Right lobe of liver (tissue), 6 donors: ENCODE results near the gene AURKAIP1. TPM values are rescaled to one million over a fixed set of nuclear protein-coding genes. Genes with fewer than 3 reads are reported as not detected.
A peak's percentile ranks its signal among the peaks of the same experiment; 100 is the strongest.

Experiments used
- ATAC-seq, 4 donors: fragments of 200-7000 bp; cut with Tn5 transposase; one replicate each; pipeline ENCODE4 v1.9.1; 2020; ENCODE audit warnings: mild to moderate bottlenecking in 4 of 4, moderate library complexity in 4 of 4
- DNase-seq, 3 donors: peaks; one replicate each; pipeline ENCODE4 v3.0.0-alpha.2; 2020
- H3K27ac ChIP-seq, 3 donors: fragments of 200-600 bp; one replicate each; pipeline ENCODE4 v1.8.0; 2022
- H3K27me3 ChIP-seq, 2 donors: fragments of 200-600 bp; one replicate each; pipeline ENCODE4 v1.8.0; 2022
- H3K36me3 ChIP-seq, 4 donors: fragments of 200-600 bp; sonication (generic) in 1 of 4; one replicate each; pipeline versions ENCODE4 v1.5.1 to v1.8.0; 2017 to 2022; ENCODE audit warnings: control low read depth in 1 of 4
- H3K4me1 ChIP-seq, 4 donors: fragments of 200-600 bp; sonication (generic) in 1 of 4; one replicate each; pipeline versions ENCODE4 v1.5.1 to v1.8.0; 2017 to 2022; ENCODE audit warnings: control low read depth in 1 of 4
- H3K4me3 ChIP-seq, 3 donors: fragments of 200-600 bp; one replicate each; pipeline ENCODE4 v1.8.0; 2022
- H3K9me3 ChIP-seq, 4 donors: fragments of 200-600 bp; sonication (generic) in 1 of 4; one replicate each; pipeline versions ENCODE4 v1.5.1 to v1.8.0; 2017 to 2022; ENCODE audit warnings: control low read depth in 1 of 4
- CTCF ChIP-seq, 4 donors: fragments of 200-600 bp in 3 of 4; fragments of 450-650 bp in 1 of 4; IDR thresholded peaks; one replicate each; pipeline versions ENCODE4 v1.5.1 to v1.8.0; 2016 to 2022; ENCODE audit warnings: antibody characterized with exemption in 4 of 4, mild to moderate bottlenecking in 2 of 4
- POLR2A ChIP-seq: fragments of 450-650 bp; IDR thresholded peaks from one replicate; pipeline ENCODE4 v1.6.1; 2017; ENCODE audit warnings: antibody characterized with exemption, mild to moderate bottlenecking
- WGBS: methylation state at CpG from one replicate; pipeline ENCODE4 v1.1.6; 2018; ENCODE audit warnings: low coverage, low lambda C conversion rate; ENCODE audit not compliant: insufficient coverage; ENCODE audit errors: missing lambda C conversion rate; 5-methylcytosine and 5-hydroxymethylcytosine counted together
- intact Hi-C, 2 donors: fragments of 100-400 bp; cut with DNase I; formaldehyde crosslinking; loops; one replicate each; pipeline versions ENCODE4 v1.11.2 to v1.14.1; 2022
- total RNA-seq, 6 experiments: library from RNA; depleted of rRNA in 2 of 6; stranded (reverse); fragments of >200 nt in 2 of 6; fragmentation: NEBNext Ultra II Directional in 3 of 6; extraction: Animal tissue kit (Norgen Biotek cat#: 25700) in 3 of 6; gene quantifications; one replicate each; pipeline versions ENCODE4 v1.1.0 to v1.2.4, GENCODE V29; 2016 to 2023
- donor health status: DM: no; HTN: yes; CAD: no.
- donor health status: DM: no; HTN: no; CAD: no.
- donor health status: DM: no; HTN: no; CAD: no.
- donor health status: DM: no; HTN: yes; CAD: no.
- donor health status: DM: no; HTN: yes; CAD: no.

Gene AURKAIP1
- total RNA-seq, 6 experiments from 2014 or later, result 70.0 to 140 (median 104) TPM

- no peaks in the 10 kb centered on the region for H3K27me3 ChIP-seq
- no peak overlapping the region for H3K4me3 ChIP-seq
- DNase-seq, result no peak
- no peak overlapping the region for H3K27ac ChIP-seq
- H3K4me1 ChIP-seq, result peaks cover 0 to 14% (median 3%) of the 10 kb centered on the region in 4 donors
- no peaks in the 10 kb centered on the region for H3K9me3 ChIP-seq
- peaks cover 0 to 17% (median 4%) of the 10 kb centered on the region in 4 donors for H3K36me3 ChIP-seq
- 29% methylated on average over 2 of the region's 15 CpGs for WGBS
- intact Hi-C loops, result no loop called here
- no peak for ATAC-seq
- TF ChIP-seq CTCF (IDR thresholded peaks at IDR 0.05) (no peak), POLR2A (no peak)
These were observed 44.5 kb downstream of the AURKAIP1 start for GRCh38 chr1:1330366-1331067.

- TF ChIP-seq POLR2A, result peak; percentile 16
- TF ChIP-seq CTCF (IDR thresholded peaks at IDR 0.05), result no peak
- intact Hi-C loops, result no loop called here
- WGBS, result 88% methylated on average over 32 of the region's 58 CpGs
- no peaks in the 10 kb centered on the region for H3K9me3 ChIP-seq
- DNase-seq, result no peak
- peaks cover 0 to 17% (median 4%) of the 10 kb centered on the region in 4 donors for H3K36me3 ChIP-seq
- no peak for ATAC-seq
- no peak overlapping the region for H3K4me3 ChIP-seq
- H3K4me1 ChIP-seq, result peaks cover 0 to 16% (median 3%) of the 10 kb centered on the region in 4 donors
- H3K27me3 ChIP-seq, result no peaks in the 10 kb centered on the region
- H3K27ac ChIP-seq, result no peak overlapping the region
These were observed 45.5 kb downstream of the AURKAIP1 start for GRCh38 chr1:1329304-1330210.

- ATAC-seq (no peak), DNase-seq (no peak)
- no peaks in the 10 kb centered on the region for H3K9me3 ChIP-seq
- no CpG with 5 or more reads among the region's 15 CpGs for WGBS
- H3K36me3 ChIP-seq, result peaks cover 0 to 17% (median 4%) of the 10 kb centered on the region in 4 donors
- H3K27me3 ChIP-seq, result no peaks in the 10 kb centered on the region
- H3K27ac ChIP-seq, result no peak overlapping the region
- H3K4me3 ChIP-seq, result no peak overlapping the region
- TF ChIP-seq CTCF (IDR thresholded peaks at IDR 0.05) (no peak), POLR2A (no peak)
- intact Hi-C loops, result no loop called here
- H3K4me1 ChIP-seq, result peaks cover 0 to 19% (median 3%) of the 10 kb centered on the region in 4 donors
These were observed 46.8 kb downstream of the AURKAIP1 start for GRCh38 chr1:1328254-1328653.

GRCh38 chr1:1327291-1327690, 47.7 kb downstream of the AURKAIP1 start:
- TF ChIP-seq CTCF (IDR thresholded peaks at IDR 0.05) (no peak), POLR2A (no peak)
- no peak for DNase-seq
- H3K4me1 ChIP-seq, result peaks cover 0 to 20% (median under 1%) of the 10 kb centered on the region in 4 donors
- ATAC-seq, result no peak
- WGBS, result no CpG with 5 or more reads among the region's 40 CpGs
- H3K9me3 ChIP-seq, result no peaks in the 10 kb centered on the region
- no peak overlapping the region for H3K4me3 ChIP-seq
- H3K36me3 ChIP-seq, result peaks cover 0 to 17% (median 4%) of the 10 kb centered on the region in 4 donors
- intact Hi-C loops, result no loop called here
- H3K27me3 ChIP-seq, result no peaks in the 10 kb centered on the region
- H3K27ac ChIP-seq, result no peak overlapping the region
